Fibroblast of skin of abdomen (primary cell): ENCODE data around the gene HMG20A.

ENCODE experiments used
- DNase-seq: peaks from one replicate; pipeline ENCODE4 v3.0.0-alpha.2; 2013

The HMG20A gene

DNA sequence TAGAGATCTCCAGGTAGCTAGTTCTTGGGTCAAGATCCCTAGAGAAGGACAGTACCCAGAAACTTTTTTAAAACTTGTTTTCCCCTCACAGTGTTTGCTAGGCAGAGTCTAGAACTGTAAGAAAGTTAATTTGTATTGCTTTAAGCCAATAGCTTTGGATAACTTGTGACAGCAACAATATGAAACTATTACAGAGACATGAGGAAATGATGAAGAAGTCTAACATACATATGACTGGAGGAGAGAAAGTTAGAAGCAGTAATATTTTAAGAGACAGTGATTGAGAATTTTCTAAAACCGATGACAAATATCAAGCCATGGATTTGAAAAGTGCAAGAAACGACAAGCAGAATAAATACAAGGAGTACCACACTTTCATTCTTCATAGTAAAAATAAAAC, 10.0 kb downstream of the HMG20A start:
- DNase-seq: no peak

DNA sequence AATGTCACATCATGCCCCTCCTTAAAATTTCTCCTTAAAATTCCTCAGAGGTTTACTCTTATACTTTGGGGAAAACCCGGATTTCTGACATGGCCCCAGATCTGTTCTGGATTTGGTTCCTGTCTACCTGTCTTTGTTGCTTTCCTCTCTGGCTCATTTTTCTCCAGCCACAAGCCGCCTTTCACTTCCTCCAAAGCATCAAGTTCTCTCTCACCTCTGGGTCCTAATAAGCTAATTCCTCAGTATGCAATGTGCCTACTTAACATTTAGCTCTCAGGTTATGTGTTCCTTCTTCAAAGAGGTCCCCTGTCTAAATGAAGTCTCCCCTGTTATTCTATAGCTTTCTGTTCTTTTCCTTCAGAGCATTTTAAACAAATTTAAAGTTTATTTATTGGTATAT, 16.1 kb downstream of the HMG20A start:
- DNase-seq: no peak

DNA sequence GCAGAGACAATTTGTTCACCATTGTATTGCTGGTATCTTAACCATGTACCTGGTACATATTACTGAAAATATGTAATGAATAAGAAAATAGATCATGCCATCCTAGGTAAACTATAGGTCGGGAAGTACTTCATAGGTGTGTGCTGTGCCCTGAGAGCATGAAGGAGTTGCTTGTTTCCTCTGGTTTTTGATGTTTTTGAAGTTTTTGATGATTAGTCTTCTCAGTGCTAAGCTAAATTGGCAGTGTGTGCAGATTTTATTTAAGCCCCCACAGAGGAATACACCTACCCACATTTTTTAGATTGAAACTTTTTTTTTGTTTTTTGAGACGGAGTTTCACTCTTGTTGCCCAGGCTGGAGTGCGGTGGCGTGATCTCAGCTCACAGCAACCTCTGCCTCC, 16.6 kb downstream of the HMG20A start:
- DNase-seq: no peak

DNA sequence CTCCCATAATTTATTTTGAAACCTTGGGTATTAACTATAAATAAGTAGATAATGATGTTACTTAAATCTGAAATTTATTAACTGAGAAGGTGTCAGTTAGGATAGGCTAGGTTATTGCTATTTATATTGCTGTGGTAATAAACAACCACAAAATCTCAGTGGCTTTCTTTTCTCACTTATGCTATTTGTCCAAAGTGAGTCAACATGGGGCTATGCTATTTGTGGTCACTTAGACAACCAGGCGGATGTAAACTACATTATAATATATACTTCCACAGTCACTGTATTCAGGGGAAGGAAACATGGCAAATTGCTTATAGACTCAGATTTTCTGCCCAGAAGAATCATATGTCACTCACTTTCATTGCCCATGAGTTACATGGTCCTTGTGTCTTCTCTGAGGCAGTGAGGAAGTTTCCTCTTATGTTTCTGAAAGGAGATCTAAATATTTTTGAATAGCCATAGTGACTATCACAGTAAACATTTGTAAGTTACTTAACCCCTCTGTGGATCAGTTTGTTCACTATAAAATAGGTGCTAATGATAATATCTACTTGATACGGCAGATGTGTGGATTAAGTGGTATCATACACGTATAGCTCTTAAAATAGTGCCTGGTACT, 19.8 kb downstream of the HMG20A start:
- DNase-seq: peak; percentile 65

DNA sequence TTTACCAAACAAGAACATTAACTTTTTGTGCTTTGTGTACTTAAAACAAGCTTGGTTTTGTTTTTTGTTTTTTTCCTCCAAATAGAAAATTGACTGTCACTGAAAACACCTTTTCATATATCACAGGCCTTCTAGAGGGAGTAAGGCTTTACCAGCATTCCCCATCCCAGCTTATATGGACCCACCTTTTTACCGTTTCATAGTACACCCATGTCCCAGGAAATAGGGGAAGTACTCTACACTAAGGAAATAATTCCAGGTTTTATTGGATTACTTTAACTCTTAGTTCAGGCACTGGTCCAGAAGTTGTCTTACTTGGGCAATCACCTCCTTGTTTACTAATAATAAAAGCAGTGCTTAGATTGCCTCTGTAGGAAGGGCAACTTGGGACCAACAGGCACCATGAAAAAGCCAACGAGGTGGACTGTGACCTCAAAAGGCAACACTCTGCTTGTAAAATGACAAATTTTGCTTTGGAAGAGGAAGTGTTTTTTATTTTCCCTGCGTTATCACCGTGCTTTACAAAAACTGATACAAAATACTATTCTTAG, 26.2 kb downstream of the HMG20A start:
- DNase-seq: no peak

DNA sequence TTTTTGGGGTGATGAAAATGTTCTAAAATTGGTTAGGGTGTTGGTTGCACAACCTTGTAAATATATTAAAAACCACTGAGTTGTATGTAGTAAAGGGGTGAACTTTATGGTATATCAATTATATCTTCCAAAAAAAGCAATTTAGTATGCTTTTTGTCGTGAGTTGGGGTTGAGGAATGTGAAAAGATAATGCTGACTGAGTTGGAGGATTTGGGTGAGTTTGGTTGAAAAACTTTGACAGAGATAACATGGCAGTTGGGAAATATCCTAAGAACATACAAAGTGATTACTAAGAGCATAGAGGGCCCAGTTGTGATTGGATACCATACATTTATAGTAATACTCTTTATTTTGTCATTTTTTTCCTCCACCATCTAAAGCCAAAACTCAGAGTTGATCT, 33.6 kb downstream of the HMG20A start:
- DNase-seq: no peak

DNA sequence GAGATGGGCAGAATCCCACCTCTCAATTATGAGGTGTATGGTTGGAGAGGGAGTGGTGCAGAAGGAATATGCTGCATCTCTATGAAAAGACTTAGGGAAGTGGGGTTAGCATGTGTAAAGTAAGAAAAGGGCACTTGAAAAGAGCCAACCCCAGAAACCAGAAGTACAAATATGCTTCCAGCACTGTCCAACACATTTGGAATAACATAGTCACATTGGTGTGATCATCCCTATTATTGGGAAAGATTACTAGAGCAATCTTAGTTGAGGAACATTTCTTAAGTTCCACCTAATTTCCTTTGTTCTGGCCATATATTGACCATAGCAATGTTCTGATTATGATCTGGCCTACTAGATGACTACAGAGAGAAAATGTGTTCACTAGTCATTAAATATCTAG, 34.3 kb downstream of the HMG20A start:
- DNase-seq: no peak

DNA sequence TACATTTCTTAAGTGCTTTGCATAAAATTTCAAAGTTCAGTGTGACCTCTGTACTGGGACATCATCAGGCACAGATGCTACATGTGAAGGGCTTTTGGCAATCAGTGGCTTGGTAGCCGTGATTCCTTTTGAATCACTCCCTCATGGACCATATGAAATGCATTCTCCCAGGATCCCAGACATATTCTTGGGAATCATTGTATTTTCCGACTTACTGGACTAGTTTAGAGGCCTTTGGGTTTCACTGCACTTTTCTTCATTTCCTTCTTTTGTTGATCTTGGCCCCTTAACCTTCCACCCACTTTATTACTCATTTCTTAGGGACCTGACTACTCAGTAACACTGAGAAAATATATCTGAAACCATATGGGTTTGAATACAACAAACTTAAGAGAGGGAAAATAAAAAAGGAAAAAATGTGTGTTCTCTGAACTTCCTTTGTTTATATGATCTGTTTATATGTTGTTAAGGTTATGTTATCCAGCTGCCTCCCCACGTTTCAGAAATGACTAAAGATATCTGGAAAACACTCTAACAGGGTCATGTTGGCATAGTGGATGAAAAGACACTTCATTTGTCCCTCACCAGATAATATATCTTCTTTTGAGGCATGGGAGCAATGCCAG, 35.1 kb downstream of the HMG20A start:
- DNase-seq: peak; percentile 62

DNA sequence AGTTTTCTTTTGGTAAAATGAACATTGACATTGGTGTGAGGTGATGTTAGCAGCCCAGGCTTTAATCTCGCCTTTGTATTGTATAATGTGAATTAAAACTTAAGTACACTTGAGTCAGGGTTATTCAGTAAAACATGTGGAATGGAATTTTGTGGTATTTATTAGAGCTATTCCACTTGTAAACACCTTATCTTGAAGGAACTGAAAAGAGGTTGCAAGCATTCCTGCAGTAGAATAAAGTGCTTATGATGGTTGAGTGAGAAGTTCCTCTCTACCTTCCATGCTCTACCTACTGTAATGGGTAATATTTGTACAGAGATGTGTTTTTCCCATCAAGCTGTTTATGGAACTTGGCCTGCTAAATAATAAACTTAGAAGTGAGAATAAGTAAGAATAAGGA, 36.1 kb downstream of the HMG20A start:
- DNase-seq: no peak

DNA sequence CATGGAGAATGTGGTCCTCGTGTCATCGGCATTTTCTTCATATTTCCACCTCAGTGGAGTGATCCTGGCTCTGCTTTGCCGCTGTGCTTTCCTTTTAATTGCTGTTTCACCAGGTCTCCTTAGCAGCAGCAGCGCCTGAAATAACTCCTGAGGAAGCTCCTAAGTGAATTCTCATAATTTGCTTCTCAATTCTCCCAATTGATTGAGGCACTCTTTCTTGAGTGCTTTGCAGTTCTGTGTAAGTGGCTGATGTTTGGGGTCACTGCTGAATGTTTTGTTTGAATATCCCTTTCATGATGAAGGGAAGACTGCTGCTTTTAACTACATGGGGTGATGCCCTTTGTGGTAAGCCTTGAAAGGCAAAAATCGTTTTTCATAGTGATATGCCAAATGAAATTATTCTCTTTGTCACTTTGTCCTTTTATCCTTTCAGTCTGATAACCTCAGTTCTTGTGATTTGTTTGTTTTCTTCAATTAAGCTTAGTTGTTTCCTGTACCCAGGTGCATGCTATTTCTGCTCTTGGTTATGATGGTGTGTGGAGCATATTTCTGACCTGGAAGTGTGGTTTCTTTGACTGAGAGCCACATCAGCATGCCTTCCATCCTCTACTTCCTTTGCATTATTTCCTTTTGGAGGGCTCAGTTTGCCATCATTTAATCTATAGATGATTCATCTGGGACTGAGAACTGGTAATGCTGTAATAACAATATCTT, 36.7 kb downstream of the HMG20A start:
- peak; percentile 13 for DNase-seq

DNA sequence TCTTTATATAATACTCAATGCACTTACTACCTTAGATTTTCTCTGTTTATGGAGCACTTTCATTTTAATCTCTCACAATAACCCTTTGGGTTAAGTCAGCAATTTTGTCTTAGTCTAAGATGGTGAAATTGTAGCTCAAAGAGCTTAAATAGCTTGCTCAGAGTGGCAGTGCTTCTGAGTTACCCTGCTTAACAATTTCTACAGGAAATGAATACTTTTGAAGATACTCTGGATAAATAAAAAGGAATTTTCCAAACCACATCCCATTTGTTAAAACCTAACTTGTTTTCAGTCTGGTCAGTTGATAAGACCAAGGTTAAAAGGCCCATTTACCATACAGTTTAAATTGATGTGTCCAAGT, 37.2 kb downstream of the HMG20A start:
- DNase-seq: peak; percentile 43

DNA sequence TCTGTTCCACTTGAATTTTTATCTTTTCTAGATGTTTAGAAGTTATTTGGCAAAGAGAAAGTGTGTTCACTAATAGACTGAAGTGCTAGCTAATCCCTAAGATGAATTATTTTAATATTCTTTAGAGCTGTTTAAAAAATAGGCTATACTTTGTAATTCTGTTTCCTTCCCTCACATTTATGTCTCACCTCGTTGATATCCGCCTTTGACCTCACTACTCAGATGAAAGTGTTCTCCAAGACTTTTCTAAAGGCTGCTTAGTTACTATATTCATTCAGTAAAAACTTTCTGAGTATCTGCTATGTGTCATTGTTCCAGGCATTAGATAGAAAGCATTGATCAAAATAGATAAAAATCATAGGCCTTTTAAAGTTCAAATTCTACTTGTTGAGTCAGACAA, 38.3 kb downstream of the HMG20A start:
- no peak for DNase-seq

DNA sequence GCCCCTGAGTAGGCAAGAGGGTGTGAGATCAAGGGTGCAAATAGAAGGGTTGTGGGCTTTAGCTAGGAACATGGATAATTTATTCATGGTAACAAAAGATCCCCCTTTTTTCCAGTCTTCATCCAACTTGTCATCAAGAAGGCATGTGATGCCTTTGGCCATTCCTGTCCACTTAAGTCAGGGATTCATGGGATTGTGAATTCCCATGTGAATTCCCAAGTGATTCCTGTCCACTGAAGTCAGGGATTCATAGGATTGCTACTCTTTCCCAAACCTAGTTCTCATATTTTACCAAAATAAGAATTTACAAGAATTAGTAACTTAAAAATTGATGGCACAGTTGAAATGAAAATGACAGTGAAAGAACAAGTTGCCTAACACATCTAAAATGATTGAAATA, 40.8 kb downstream of the HMG20A start:
- DNase-seq: peak; percentile 73

DNA sequence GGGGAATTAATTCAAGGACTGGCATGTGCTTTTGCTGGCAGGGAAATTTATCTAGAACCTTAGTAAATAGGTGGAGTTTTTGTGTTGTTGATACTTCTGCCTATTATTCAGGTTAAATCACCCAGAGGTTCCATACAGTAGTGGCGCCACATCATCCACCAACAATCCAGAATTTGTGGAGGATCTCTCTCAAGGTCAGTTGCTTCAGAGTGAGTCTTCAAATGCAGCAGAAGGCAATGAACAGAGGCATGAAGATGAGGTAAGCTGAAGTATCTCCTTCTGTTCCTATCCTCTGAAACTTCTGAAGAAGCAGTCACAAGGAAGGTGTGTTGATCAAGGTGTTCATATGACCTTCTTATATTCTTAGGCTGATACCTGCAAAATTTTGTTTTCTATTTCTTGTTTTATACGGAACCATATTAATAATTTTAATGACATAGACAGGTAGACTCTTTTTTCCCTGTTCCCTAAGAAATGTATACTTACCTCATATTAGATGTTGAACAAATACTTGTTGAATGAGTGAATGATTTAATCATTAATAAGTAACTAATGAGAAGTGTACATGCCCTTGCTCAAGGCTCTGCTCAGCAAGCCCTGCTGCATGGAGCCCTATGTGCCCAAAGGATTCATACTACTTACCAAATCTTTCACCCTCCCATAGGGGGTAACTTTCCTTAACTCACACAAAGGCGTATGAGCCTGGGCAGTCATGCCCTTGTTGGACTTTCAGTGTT, 43.6 kb downstream of the HMG20A start:
- no peak for DNase-seq

DNA sequence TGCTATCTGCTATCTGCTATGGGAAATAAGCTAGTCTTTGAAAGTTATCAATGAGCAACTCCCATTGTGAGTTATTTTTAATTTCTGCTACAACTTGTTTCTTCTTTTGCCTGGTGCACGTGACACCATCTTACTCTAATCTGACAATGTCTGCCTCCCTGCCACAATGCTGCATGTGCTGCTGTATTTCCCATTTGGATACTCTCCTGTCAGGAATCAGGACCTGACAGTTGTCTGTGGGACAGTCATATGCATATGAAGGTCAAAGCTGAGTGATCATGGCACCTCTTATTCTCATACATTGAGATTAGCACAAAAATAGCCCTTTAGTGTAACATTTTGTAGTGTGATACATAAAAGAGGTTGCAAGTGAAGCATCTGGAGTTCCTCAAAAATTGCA, 45.8 kb downstream of the HMG20A start:
- no peak for DNase-seq

DNA sequence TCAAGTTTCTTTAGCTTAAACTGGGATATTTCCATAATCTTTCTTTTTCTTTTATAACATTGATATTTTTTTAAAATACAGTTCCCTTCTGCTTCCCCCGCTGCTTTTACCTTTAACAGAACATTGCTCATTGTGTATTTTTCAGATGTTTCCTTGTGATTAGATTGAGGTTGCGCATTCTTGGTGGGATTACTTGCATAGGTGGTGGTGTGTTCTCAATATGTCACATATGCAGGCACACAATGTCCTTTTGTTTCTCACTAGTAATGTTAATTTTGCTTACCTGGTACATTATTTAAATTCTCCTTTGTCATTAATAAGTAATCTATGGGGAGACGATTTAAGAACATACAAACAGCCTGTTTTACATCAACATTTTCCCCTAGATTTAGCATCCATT, 48.2 kb downstream of the HMG20A start:
- no peak for DNase-seq

DNA sequence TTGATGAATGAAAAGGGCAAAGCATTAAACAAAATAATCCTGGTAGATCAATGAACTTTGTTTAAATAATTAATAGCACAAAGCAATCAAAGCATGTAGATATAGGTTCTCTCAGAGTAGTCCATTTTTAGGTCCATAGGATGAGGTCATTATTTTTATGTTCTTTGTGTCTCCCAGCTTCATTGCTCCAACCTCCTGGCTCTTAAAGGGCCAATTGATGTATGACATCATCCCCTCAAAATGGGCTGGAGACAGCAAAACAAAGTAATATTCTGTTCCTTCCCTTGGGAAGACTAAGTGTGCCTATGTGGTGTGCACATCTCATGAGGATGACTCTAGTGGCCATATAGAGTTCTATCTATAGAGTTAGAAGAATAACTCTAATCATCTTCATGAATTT, 49.5 kb downstream of the HMG20A start:
- no peak for DNase-seq

DNA sequence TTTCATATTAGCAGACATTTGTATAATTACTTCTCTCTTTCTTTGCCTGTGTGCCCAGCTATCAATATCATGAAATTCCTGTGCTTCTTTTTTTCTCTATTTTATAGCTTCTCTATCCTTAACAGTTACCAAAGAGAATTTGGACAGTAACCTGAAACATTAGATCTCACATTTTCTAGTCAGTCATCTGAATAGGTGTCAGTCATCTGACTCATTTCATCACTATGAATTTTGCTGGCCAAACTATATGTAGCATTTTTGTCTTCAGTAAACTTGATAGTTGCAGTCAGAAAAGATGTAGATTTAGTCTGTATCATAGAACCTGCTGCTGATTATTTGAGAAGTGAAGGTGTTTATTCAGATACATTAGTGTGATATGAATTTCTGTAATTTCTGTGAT, 52.6 kb downstream of the HMG20A start:
- DNase-seq: peak; percentile 21

DNA sequence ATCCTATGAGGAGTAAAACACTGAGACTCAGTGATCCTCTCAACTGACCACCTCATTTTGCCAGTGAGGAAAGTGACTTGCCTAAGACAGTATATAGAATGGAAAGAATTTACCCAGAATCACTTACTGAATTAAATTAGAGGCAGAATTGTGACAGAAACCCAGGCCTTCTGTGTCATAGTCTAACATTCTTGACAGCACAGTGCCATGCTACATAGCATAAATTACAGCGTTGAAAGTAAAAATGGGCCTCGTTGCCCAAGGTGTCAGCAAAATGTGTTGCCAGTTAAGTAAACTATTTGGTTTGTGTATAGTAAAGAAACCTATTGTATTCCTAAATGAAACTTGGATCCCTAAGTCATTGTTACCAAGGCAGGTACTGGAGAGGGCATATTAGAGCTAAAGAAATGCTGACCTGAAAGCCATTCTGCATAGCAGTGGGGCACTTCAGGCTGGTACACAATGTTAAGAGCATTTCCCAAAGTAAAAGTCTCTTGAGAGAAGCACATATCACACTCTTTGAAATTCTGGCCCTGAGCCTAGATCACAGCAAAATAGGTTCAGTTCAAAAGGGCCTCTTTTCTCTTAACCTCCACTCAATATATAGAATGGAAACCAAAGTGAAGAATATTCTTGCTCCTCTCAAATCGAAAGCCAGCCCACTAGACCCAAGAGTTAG, 53.8 kb downstream of the HMG20A start:
- DNase-seq: no peak

DNA sequence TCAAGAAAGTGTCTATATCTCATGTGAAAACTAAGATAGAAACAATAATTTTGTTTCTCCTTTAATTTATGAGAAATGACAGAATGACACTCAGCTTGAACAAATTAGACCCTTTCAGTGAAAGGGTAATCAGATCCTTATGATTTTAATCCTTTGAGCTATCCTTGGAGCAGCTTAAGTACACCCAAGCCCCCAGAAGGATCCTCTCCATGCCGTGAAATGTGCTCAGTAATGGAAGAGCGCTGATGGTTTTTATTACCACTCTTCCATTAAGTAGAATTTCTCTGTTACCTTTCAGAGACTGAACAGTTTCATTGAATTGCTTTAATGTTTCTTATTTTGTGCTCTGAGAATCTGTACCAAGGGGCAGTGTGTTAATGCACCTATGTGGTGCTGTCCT, 54.3 kb downstream of the HMG20A start:
- no peak for DNase-seq

DNA sequence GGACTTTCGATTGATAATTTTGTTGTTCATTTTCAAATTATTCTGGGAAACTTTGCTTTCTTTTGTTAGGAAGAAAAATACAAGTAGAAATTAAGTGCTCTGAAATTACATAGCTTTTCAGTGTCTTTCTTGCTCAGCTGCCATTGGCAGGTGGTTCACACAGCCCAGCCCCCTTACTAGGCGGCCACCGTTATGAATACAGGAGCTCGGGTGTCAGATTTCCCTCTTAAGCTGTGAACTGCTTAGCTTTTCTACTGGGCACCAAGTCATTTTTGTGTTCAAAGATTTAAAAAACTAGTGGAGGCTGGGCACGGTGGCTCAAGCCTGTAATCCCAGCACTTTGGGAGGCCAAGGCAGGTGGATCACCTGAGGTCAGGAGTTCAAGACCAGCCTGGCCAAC, 55.2 kb downstream of the HMG20A start:
- DNase-seq: no peak

DNA sequence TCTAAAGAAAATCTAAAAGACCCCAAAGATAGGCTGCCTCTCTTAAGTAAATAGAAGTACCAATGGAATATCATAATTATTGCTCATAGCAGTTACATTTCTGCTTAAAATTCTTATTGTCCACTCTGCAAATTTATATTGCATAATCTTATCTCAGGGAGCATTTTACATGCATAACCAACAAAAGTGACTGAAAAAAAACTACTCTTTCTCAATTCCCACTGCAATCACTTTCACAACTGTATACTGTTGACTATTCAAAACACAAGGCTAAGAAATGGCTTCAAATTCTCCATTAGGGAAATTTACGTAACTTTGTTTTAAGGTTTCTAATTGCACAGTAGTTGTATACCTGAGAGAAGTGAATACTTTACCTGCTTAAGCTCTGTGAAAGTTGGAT, 56.3 kb downstream of the HMG20A start:
- no peak for DNase-seq

DNA sequence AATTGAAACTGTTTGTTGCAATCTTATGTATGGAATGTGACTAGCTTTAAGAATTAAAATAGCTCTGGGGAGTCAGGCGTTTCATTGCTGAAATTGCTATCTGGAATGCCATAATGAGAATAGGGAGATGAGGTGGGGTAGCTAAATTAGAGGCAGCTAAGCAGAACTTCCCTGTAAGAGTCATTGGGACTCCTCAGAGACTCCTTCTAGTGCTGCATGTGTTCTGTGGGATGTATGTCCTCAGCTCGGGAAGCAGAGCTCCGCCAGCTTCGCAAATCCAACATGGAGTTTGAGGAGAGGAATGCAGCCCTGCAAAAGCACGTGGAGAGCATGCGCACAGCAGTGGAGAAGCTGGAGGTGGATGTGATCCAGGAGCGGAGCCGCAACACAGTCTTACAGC, 57.4 kb downstream of the HMG20A start:
- DNase-seq: no peak
